WTC11 (cell line): ENCODE data around the gene KAT8. TPM values are rescaled to one million over a fixed set of nuclear protein-coding genes. Genes with fewer than 3 reads are reported as not detected.

Experiments
- ATAC-seq: fragments of 200-7000 bp; cut with Tn5 transposase; 2 replicates; pipeline ENCODE4 v1.10.0; 2021; ENCODE audit warnings: mild to moderate bottlenecking, moderate library complexity
- CTCF ChIA-PET: fragments of 300-600 bp; sonication (Branson Sonifier 250); formaldehyde crosslinking; loops from one replicate; lab custom pipeline; 2021; ENCODE audit warnings: antibody characterized with exemption; lab: Charles Lee
- POLR2A ChIA-PET: fragments of 350-600 bp; sonication (Branson Sonifier 250); formaldehyde crosslinking; loops from one replicate; lab custom pipeline; 2021; ENCODE audit warnings: antibody characterized with exemption; lab: Charles Lee
- DNase-seq: peaks from one replicate; pipeline ENCODE4 v3.0.0; 2021; ENCODE audit warnings: low spot score
- H3K27ac Mint-ChIP-seq: 2 replicates; pipeline ENCODE4 v1.8.0; 2021; ENCODE audit warnings: mixed read lengths
- H3K27me3 Mint-ChIP-seq: 2 replicates; pipeline ENCODE4 v1.8.0; 2021; ENCODE audit warnings: low read depth, mild to moderate bottlenecking, moderate library complexity, mixed read lengths
- H3K36me3 Mint-ChIP-seq: 2 replicates; pipeline ENCODE4 v1.8.0; 2021; ENCODE audit warnings: mixed read lengths
- H3K4me1 Mint-ChIP-seq: 2 replicates; pipeline ENCODE4 v1.8.0; 2022; ENCODE audit warnings: mixed read lengths
- H3K4me3 Mint-ChIP-seq: 2 replicates; pipeline ENCODE4 v1.8.0; 2021; ENCODE audit warnings: mild to moderate bottlenecking, moderate library complexity, mixed read lengths
- H3K9me3 Mint-ChIP-seq: 2 replicates; pipeline ENCODE4 v1.8.0; 2021; ENCODE audit warnings: mixed read lengths
- CTCF ChIP-seq: fragments of 200-600 bp; IDR thresholded peaks from 2 replicates; pipeline ENCODE4 v1.8.0; 2022; ENCODE audit warnings: antibody characterized with exemption
- FOXK1 ChIP-seq: sonication (generic); formaldehyde crosslinking; IDR thresholded peaks from 2 replicates; pipeline ENCODE4 v1.8.0; 2022; ENCODE audit warnings: mild to moderate bottlenecking, moderate library complexity, missing genetic modification reagents
- MXD4 ChIP-seq: fragments of 250-450 bp; sonication (Bioruptor Pico); IDR thresholded peaks from 2 replicates; pipeline ENCODE4 v1.8.0; 2021; ENCODE audit warnings: mild to moderate bottlenecking, moderate library complexity, borderline replicate concordance
- NFATC4 ChIP-seq: fragments of 250-450 bp; sonication (Bioruptor Pico); IDR thresholded peaks from 2 replicates; pipeline ENCODE4 v1.9.0; 2021; ENCODE audit warnings: mild to moderate bottlenecking
- TCF7 ChIP-seq: sonication (generic); formaldehyde crosslinking; IDR thresholded peaks from 2 replicates; pipeline ENCODE4 v1.8.0; 2022; ENCODE audit warnings: mild to moderate bottlenecking, low read depth, missing genetic modification reagents, moderate library complexity
- ZNF138 ChIP-seq: sonication (generic); formaldehyde crosslinking; conservative IDR thresholded peaks from 2 replicates; pipeline ENCODE4 v1.8.1; 2022; ENCODE audit warnings: mild to moderate bottlenecking, moderate library complexity, missing genetic modification reagents
- ZNF232 ChIP-seq: sonication (generic); formaldehyde crosslinking; IDR thresholded peaks from 2 replicates; pipeline ENCODE4 v1.8.0; 2022; ENCODE audit warnings: mild to moderate bottlenecking, missing genetic modification reagents
- ZNF423 ChIP-seq: fragments of 250-450 bp; sonication (Bioruptor Pico); IDR thresholded peaks from 2 replicates; pipeline ENCODE4 v2.1.2; 2022; ENCODE audit warnings: mild to moderate bottlenecking, moderate library complexity
- ZNF532 ChIP-seq: fragments of 250-450 bp; sonication (Bioruptor Pico); IDR thresholded peaks from 2 replicates; pipeline ENCODE4 v1.9.0; 2021; ENCODE audit warnings: mild to moderate bottlenecking, borderline replicate concordance
- total RNA-seq: library from RNA; stranded (reverse); gene quantifications from 3 replicates; pipeline ENCODE4 v1.2.3, GENCODE V29; 2021
- TF ChIP-seq, protein P1 (sequence below): sonication (generic); formaldehyde crosslinking; IDR thresholded peaks from 2 replicates; pipeline ENCODE4 v1.8.1; 2022; ENCODE audit warnings: mild to moderate bottlenecking, missing genetic modification reagents, moderate library complexity, borderline replicate concordance
- TF ChIP-seq, protein P2 (sequence below): sonication (generic); formaldehyde crosslinking; IDR thresholded peaks from 2 replicates; pipeline ENCODE4 v1.8.0; 2022; ENCODE audit warnings: mild to moderate bottlenecking, missing genetic modification reagents
- TF ChIP-seq, protein P3 (sequence below): sonication (generic); formaldehyde crosslinking; IDR thresholded peaks from 2 replicates; pipeline ENCODE4 v1.8.0; 2023; ENCODE audit warnings: mild to moderate bottlenecking, missing genetic modification reagents
- TF ChIP-seq, protein P4 (sequence below): sonication (generic); formaldehyde crosslinking; IDR thresholded peaks from 2 replicates; pipeline ENCODE4 v1.8.1; 2023; ENCODE audit warnings: mild to moderate bottlenecking, missing genetic modification reagents
- TF ChIP-seq, protein P5 (sequence below): sonication (generic); formaldehyde crosslinking; IDR thresholded peaks from 2 replicates; pipeline ENCODE4 v1.8.1; 2023; ENCODE audit warnings: mild to moderate bottlenecking, missing genetic modification reagents, moderate library complexity

Gene KAT8
- total RNA-seq, 1 experiment from 2014 or later = 70.8 TPM

DNA sequence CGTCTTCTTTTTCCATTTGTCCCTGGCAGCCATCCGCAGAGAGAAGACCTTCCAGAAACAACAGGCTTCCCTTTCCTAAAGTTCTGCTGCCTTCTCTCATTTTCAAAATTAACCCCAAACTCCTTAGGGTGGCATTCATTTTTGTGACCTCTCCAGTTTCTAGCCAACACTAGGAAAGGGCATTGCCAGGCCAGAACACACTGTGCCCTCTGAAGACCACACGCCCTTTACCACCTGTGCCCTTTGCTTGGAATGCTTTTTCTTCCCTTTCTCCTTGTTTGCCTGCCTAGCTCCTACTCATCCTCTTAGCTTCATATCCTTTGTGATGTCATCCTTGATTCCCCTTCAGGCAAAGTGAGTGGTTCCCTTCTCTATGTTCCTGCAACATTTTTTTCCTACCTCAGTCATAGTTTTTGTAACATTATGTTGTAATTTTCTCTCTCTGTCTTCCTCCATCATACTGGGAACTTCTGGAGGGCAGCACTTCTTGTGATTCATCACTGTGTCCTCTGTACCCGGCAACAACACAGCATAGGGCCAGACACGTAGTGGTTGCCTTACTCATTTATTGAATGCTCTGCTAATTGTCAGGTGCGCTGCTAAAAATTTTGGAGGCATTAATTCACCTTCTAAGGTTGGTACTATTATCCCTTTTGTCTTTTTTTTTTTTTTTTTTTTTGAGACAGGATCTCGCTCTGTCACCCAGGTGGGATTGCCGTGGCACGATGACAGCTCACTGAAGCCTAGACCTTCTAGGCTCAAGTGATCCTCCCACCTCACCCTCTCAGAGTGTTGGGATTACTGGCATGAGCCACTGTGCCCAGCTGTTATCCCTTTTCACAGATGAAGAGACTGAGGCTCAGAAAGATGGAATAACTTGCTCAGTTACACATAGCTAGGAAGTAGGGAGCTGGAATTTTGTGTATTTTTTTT lies 1.0 kb downstream of the KAT8 start (continued):
- TF ChIP-seq, protein P1, sequence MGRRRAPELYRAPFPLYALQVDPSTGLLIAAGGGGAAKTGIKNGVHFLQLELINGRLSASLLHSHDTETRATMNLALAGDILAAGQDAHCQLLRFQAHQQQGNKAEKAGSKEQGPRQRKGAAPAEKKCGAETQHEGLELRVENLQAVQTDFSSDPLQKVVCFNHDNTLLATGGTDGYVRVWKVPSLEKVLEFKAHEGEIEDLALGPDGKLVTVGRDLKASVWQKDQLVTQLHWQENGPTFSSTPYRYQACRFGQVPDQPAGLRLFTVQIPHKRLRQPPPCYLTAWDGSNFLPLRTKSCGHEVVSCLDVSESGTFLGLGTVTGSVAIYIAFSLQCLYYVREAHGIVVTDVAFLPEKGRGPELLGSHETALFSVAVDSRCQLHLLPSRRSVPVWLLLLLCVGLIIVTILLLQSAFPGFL (CRISPR knock-in tag) = no peak
- TF ChIP-seq ZNF532 (CRISPR knock-in tag) (no peak), MXD4 (no peak), ZNF232 (CRISPR knock-in tag) (no peak), FOXK1 (CRISPR knock-in tag) (no peak), TCF7 (CRISPR knock-in tag) (no peak)
- TF ChIP-seq, protein P2, sequence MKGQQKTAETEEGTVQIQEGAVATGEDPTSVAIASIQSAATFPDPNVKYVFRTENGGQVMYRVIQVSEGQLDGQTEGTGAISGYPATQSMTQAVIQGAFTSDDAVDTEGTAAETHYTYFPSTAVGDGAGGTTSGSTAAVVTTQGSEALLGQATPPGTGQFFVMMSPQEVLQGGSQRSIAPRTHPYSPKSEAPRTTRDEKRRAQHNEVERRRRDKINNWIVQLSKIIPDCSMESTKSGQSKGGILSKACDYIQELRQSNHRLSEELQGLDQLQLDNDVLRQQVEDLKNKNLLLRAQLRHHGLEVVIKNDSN (CRISPR knock-in tag) = no peak
- TF ChIP-seq, protein P3, sequence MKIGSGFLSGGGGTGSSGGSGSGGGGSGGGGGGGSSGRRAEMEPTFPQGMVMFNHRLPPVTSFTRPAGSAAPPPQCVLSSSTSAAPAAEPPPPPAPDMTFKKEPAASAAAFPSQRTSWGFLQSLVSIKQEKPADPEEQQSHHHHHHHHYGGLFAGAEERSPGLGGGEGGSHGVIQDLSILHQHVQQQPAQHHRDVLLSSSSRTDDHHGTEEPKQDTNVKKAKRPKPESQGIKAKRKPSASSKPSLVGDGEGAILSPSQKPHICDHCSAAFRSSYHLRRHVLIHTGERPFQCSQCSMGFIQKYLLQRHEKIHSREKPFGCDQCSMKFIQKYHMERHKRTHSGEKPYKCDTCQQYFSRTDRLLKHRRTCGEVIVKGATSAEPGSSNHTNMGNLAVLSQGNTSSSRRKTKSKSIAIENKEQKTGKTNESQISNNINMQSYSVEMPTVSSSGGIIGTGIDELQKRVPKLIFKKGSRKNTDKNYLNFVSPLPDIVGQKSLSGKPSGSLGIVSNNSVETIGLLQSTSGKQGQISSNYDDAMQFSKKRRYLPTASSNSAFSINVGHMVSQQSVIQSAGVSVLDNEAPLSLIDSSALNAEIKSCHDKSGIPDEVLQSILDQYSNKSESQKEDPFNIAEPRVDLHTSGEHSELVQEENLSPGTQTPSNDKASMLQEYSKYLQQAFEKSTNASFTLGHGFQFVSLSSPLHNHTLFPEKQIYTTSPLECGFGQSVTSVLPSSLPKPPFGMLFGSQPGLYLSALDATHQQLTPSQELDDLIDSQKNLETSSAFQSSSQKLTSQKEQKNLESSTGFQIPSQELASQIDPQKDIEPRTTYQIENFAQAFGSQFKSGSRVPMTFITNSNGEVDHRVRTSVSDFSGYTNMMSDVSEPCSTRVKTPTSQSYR (CRISPR knock-in tag) = no peak
- TF ChIP-seq, all 79 proteins: peak for 0

GRCh38 chr16:31120129-31120528 lies 2.7 kb downstream of the KAT8 start:
- TF ChIP-seq ZNF423 (no peak), ZNF138 (no peak), CTCF (no peak), NFATC4 (CRISPR knock-in tag) (no peak), TCF7 (CRISPR knock-in tag) (no peak)
- TF ChIP-seq, protein P4, sequence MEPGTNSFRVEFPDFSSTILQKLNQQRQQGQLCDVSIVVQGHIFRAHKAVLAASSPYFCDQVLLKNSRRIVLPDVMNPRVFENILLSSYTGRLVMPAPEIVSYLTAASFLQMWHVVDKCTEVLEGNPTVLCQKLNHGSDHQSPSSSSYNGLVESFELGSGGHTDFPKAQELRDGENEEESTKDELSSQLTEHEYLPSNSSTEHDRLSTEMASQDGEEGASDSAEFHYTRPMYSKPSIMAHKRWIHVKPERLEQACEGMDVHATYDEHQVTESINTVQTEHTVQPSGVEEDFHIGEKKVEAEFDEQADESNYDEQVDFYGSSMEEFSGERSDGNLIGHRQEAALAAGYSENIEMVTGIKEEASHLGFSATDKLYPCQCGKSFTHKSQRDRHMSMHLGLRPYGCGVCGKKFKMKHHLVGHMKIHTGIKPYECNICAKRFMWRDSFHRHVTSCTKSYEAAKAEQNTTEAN = no peak
- TF ChIP-seq, protein P5, sequence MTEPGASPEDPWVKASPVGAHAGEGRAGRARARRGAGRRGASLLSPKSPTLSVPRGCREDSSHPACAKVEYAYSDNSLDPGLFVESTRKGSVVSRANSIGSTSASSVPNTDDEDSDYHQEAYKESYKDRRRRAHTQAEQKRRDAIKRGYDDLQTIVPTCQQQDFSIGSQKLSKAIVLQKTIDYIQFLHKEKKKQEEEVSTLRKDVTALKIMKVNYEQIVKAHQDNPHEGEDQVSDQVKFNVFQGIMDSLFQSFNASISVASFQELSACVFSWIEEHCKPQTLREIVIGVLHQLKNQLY (CRISPR knock-in tag) = no peak
- TF ChIP-seq, all 79 proteins: peak for 0
- ATAC-seq (no peak), DNase-seq (no peak)
- Mint-ChIP-seq H3K36me3 (peaks cover 31% of the 10 kb centered on the region), H3K4me3 (no peak overlapping the region), H3K27me3 (no peaks in the 10 kb centered on the region), H3K27ac (no peak overlapping the region), H3K4me1 (peaks cover 16% of the 10 kb centered on the region), H3K9me3 (no peaks in the 10 kb centered on the region)
- CTCF ChIA-PET = interaction anchor here (1.2 to 2.6 kb wide), 2 partner anchors 15 to 22 kb away, joined by 4 to 12 read pairs; no protein-coding TSS in a partner anchor
- POLR2A ChIA-PET = interaction anchor here (0.7 to 0.9 kb wide), 3 partner anchors 10 to 59 kb away, joined by 3 read pairs; partner anchors contain the start of gene FUS
